Measurements from ENCODE around the gene SLC4A1AP. TPM values are rescaled to one million over a fixed set of nuclear protein-coding genes. Genes with fewer than 3 reads are reported as not detected.
A peak's percentile ranks its signal among the peaks of the same experiment; 100 is the strongest.

The SLC4A1AP gene
- total RNA-seq, 4 donors from 2014 or later: 15.4 to 27.0 (median 24.1) TPM

GRCh38 chr2:27730261-27730662, 66.6 kb downstream of the SLC4A1AP start:
- Histone ChIP-seq H3K27me3 (no peaks in the 10 kb centered on the region), H3K27ac (peak overlapping the region; percentile 11 to 66 (median 36)), H3K9me3 (no peaks in the 10 kb centered on the region), H3K4me1 (peaks cover 0 to 54% (median 26%) of the 10 kb centered on the region in 3 donors), H3K36me3 (no peaks in the 10 kb centered on the region), H3K4me3 (no peak overlapping the region)
- intact Hi-C loops (cut with DNase I): no loop called here
- no peak for DNase-seq
- no peak for TF ChIP-seq POLR2A (IDR thresholded peaks at IDR 0.05)
- no peak for TF ChIP-seq CTCF (IDR thresholded peaks at IDR 0.05)
- WGBS, 2 donors: 63% methylated on average over 3 of the region's 3 CpGs; no CpG with 5 or more reads in 1 of the 2 donors

- H3K27ac ChIP-seq: peak overlapping the region in 3 of 4 donors; percentile 30 to 66 (median 42)
- H3K9me3 ChIP-seq: no peaks in the 10 kb centered on the region
- H3K27me3 ChIP-seq: no peaks in the 10 kb centered on the region
- 24 to 33% methylated on average over 4 of the region's 4 CpGs for WGBS, 2 donors
- peaks cover 5 to 62% (median 33%) of the 10 kb centered on the region in 3 donors for H3K4me1 ChIP-seq
- TF ChIP-seq POLR2A (IDR thresholded peaks at IDR 0.05) (no peak), CTCF (IDR thresholded peaks at IDR 0.05) (no peak)
- no peak overlapping the region for H3K4me3 ChIP-seq
- intact Hi-C loops (cut with DNase I): no loop called here
- no peaks in the 10 kb centered on the region for H3K36me3 ChIP-seq
- no peak for DNase-seq
Measured at GRCh38 chr2:27730980-27731691, 67.4 kb downstream of the SLC4A1AP start.

- Histone ChIP-seq H3K27me3 (no peaks in the 10 kb centered on the region), H3K27ac (peak overlapping the region in 1 of 4 donors; percentile 88), H3K9me3 (no peaks in the 10 kb centered on the region), H3K4me3 (no peak overlapping the region), H3K4me1 (peaks cover 6 to 64% (median 32%) of the 10 kb centered on the region in 3 donors), H3K36me3 (no peaks in the 10 kb centered on the region)
- intact Hi-C loops (cut with DNase I): no loop called here
- TF ChIP-seq CTCF (IDR thresholded peaks at IDR 0.05): no peak
- no peak for TF ChIP-seq POLR2A (IDR thresholded peaks at IDR 0.05)
- DNase-seq: no peak
- WGBS, 2 donors: 53 to 78% methylated on average over 1 of the region's 1 CpG
Measured at GRCh38 chr2:27734305-27734704, 70.6 kb downstream of the SLC4A1AP start.

DNA sequence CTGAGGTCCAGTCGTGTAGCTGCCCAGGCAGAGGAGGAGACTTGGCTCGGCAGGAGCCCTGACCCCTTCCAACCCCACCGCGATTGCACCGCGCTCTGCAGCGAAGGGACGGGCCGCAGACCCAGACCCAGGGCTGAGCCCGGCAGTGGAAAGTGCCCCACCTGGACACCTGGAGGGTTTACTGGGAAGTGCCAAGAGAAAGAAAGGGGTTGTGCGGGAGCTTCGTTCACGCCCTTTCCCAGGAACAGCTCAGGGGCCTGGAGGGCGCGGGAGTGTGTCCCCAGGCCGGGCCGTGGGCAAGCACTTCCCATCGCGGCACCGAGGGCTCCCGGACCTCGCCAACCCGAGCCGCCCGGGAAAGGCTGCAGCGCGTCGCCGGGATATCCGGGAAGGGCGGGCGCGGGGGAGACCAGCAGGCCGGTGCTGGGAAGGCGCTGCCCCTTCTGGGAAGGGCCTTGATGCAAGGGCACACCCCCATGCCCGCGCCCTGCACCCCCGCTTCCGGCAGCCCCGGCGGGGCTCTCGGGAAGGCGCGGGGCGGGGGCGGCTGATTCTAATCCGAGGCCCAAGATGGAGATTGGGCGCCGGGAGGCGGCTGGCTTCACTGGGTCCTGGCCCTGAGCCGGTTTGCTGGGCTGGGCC, 71.7 kb downstream of the SLC4A1AP start:
- WGBS, 2 donors: 0 to 8% methylated on average over 1 to 9 of the region's 51 CpGs
- no peaks in the 10 kb centered on the region for H3K36me3 ChIP-seq
- no peak for DNase-seq
- no peaks in the 10 kb centered on the region for H3K27me3 ChIP-seq
- H3K27ac ChIP-seq: peak overlapping the region; percentile 85 to 88 (median 87)
- peak in 2 of 6 experiments; percentile 8 to 36 for TF ChIP-seq CTCF (IDR thresholded peaks at IDR 0.05)
- TF ChIP-seq POLR2A (IDR thresholded peaks at IDR 0.05): peak in 2 of 4 donors; percentile 48 to 69
- intact Hi-C loops (cut with DNase I): no loop called here
- H3K4me3 ChIP-seq: peak overlapping the region; percentile 40 to 68 (median 54)
- no peaks in the 10 kb centered on the region for H3K9me3 ChIP-seq
- peaks cover 6 to 53% (median 26%) of the 10 kb centered on the region in 3 donors for H3K4me1 ChIP-seq

Measured in esophagus squamous epithelium (tissue), 5 donors.